Left cardiac atrium (tissue), 4 donors: Measurements from ENCODE around the gene TAAR1. TPM values are rescaled to one million over a fixed set of nuclear protein-coding genes. Genes with fewer than 3 reads are reported as not detected.
"Not testable (repeated sequence)": the region's sequence is repeated elsewhere in the genome, so short reads cannot be mapped to it uniquely, and the experiment has no call there.

ENCODE experiments used
- ATAC-seq, 2 donors: fragments of 200-7000 bp; cut with Tn5 transposase; one replicate each; pipeline ENCODE4 v1.9.1; 2020; ENCODE audit warnings: mild to moderate bottlenecking in 2 of 2, moderate library complexity in 2 of 2
- DNase-seq: peaks from one replicate; pipeline ENCODE4 v3.0.0-alpha.2; 2020
- intact Hi-C, 2 donors: fragments of 100-400 bp; cut with DNase I; formaldehyde crosslinking; loops; one replicate each; pipeline versions ENCODE4 v1.14.1 to v1.15.1; 2022 to 2023
- total RNA-seq, 2 donors: library from RNA; stranded (reverse); fragmentation: NEBNext Ultra II Directional; extraction: Animal tissue kit (Norgen Biotek cat#: 25700); gene quantifications; one replicate each; pipeline ENCODE4 v1.2.1, GENCODE V29; 2021
- donor health status: DM: no; HTN: yes; CAD: no.
- donor health status: DM: no; HTN: yes; CAD: no; lungs with severe emphysema.
- donor health status: DM: yes; HTN: yes; CAD: no.
- donor health status: Dilated cardiomyopathy.

TAAR1 gene
- total RNA-seq, 2 donors from 2014 or later = not detected

- no peak for DNase-seq
- no peak for ATAC-seq
- intact Hi-C loops = no loop called here
Observed at GRCh38 chr6:132607544-132608233, 51.3 kb downstream of the TAAR1 start.

DNA sequence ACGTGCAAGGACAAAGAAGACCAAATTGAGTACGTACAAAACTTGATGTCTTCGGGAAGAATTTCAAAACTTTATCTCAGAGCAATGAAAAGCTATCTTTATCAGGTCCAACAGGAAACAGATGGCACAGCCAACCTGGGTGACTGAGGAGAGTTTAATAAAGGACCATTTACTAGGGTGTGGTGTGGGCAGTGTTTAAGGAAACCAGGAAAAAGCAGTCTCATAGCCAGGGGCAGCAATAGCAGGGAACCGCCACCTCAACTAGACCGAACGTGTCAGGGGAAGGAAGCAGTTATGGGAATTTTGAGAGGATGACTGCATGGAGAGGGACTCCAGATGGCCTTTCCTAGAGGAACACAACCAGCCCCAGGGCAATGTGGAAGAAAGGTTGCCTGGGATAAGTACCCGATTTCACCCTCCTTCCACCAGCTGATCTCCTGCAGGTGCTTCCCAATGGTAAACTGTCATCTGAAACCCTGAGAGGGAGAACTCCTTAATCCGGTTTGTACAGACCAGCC is 54.3 kb downstream of the TAAR1 start:
- intact Hi-C loops = no loop called here
- no peak for ATAC-seq
- no peak for DNase-seq

DNA sequence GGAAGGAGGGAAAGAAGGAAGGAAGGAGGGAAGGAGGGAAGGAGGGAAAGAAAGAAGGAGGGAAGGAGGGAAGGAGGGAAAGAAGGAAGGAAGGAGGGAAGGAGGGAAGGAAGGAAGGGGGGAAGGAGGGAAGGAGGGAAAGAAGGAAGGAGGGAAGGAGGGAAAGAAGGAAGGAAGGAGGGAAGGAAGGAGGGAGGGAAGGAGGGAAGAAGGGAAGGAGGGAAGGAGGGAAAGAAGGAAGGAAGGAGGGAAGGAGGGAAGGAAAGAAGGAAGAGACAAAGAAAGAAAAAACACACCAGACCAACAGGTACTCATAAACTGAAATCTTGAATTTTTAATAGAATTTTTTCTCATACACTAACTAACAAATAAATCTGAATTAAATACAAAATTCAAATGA is 58.1 kb downstream of the TAAR1 start:
- ATAC-seq, DNase-seq, intact Hi-C loops: not testable (repeated sequence)

GRCh38 chr6:132598473-132598872 is 60.5 kb downstream of the TAAR1 start:
- intact Hi-C loops = no loop called here
- ATAC-seq = no peak
- DNase-seq = no peak

GRCh38 chr6:132596201-132596600 is 62.8 kb downstream of the TAAR1 start:
- DNase-seq = no peak
- no peak for ATAC-seq
- intact Hi-C loops = no loop called here

Other genes with a start within 250 kb of the TAAR1 start
- gene STX7, start 146.1 kb downstream of the TAAR1 start, total RNA-seq = 10 to 100 TPM; 46.4 to 53.0 TPM
- not detected for gene TAAR9, start 120.9 kb downstream of the TAAR1 start, total RNA-seq
- not detected for gene TAAR8, start 106.5 kb downstream of the TAAR1 start, total RNA-seq
- gene TAAR6, start 88.9 kb downstream of the TAAR1 start, total RNA-seq = not detected
- not detected for gene TAAR5, start 69.4 kb downstream of the TAAR1 start, total RNA-seq
- not detected for gene TAAR2, start 34.9 kb downstream of the TAAR1 start, total RNA-seq
- 1 to 10 TPM; 1.1 to 4.5 TPM for gene VNN1, start 54.9 kb upstream of the TAAR1 start, total RNA-seq
- gene VNN2, start 98.7 kb upstream of the TAAR1 start, total RNA-seq = 1 to 10 TPM; 3.8 to 4.1 TPM
- gene SLC18B1, start 139.5 kb upstream of the TAAR1 start, total RNA-seq = 1 to 10 TPM; 5.4 to 5.9 TPM
- 100 to 1,000 TPM; 647 to 723 TPM for gene RPS12, start 155.4 kb upstream of the TAAR1 start, total RNA-seq